Activated naive CD8-positive, alpha-beta T cell treated with anti-CD3 and anti-CD28 coated beads, Interleukin-2, amount 50 U/mL, for 16 hours (primary cell): ENCODE measurements around the gene SELENOI.
"Not testable (repeated sequence)": the region's sequence is repeated elsewhere in the genome, so short reads cannot be mapped to it uniquely, and the experiment has no call there.

Experiments used
- DNase-seq: peaks from one replicate; pipeline ENCODE4 v3.0.0-alpha.2; 2020; ENCODE audit warnings: low read depth, low spot score

SELENOI gene

GRCh38 chr2:26326514-26326913 lies 19.4 kb upstream of the SELENOI start:
- DNase-seq, result no peak

- no peak for DNase-seq
Observed at GRCh38 chr2:26327291-26328272, 18.4 kb upstream of the SELENOI start.

DNA sequence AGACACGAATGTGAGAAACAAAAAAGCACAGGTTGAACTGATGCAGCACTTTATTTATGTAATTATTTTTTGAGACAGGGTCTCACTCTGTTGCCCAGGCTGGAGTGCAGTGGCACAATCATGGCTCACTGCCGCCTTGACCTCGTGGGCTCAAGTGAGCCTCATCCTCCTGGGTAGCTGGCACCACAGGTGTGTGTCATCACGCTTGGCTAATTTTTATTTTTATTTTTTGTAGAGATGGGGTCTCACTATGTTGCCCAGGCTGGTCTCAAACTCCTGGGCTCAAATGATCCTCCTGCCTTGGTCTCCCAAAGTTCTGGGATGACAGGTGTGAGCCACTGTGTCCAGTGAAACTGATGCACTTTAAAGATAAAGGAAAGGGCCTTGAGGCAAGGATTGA lies 16.9 kb upstream of the SELENOI start:
- not testable (repeated sequence) for DNase-seq

- peak; percentile 59 for DNase-seq
Observed at GRCh38 chr2:26330114-26330549, 15.8 kb upstream of the SELENOI start.

DNA sequence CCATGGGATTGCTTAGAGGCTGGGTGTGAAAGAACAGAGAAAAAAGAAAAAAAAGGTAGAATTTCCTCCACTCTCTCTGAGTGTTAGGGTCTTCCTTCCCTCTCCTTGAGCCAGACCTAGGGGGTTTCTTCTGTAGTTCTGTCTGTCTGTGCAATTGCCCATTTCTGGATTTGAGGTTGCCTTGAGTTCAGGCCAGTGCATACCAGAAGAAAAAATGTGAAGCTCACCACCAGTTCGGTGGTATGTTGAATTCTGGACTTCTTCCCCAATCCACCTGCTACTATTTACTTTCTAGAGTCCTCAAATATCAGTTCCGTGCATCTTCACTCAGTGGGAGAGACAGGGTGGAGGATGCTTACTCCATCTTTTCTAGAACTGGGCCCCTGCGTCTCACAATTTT lies 15.3 kb upstream of the SELENOI start:
- no peak for DNase-seq

DNA sequence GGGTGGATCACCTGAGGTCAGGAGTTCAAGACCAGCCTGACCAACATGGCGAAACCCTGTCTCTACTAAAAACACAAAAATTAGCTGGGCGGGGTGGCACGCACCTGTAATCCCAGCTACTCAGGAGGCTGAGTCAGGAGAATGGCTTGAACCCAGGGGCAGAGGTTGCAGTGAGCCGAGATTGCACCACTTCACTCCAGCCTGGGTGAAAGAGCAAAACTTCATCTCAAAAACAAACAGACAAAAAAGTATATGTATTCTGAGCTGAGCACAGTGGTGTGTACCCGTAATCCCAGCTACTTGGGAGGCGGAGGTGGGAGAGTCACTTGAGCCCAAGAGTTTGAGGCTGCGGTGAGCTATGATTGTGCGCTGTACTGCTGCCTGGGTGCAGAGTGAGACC lies 14.6 kb upstream of the SELENOI start:
- DNase-seq, result not testable (repeated sequence)

- DNase-seq, result no peak
Observed at GRCh38 chr2:26333293-26333692, 12.7 kb upstream of the SELENOI start.

- no peak for DNase-seq
Observed at GRCh38 chr2:26335231-26335630, 10.7 kb upstream of the SELENOI start.

DNA sequence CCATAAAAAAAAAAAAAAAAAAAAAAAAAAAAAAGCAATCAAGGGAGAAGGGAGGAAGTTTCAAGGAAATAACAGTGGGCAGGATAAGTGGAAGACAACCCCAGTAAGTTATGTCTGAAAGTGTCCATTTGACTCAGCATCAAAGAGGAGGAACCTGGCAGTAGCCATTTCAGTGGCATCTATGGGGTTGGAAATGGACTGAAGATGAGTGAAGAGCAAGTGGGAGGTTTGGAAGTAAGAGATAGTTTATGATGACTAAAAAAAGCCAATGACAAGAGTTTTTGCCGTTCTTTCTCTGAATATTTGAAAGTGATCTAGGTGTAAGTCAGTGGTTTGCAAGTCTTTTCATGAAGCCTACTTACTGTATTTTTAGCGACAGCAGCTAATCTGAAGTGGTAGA lies 9.2 kb upstream of the SELENOI start:
- no peak for DNase-seq

DNA sequence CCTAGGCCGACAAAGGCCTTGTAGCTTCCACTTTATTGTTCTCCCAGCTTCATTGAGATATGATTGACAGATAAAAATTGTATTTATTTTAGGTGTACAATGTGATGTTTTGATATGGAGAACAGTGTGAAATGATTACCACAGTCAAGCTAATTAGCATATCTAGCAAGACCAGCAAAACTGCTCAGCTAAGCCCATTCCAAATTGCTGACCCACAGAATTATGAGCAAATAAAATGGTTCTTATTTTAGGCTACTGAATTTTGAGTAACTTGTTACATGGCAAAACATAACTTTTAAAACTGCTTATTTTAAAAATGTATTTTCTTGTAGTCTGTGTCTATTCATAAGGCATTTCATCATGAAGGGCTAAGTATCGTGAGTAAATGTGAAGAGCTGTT lies 8.6 kb upstream of the SELENOI start:
- no peak for DNase-seq

- DNase-seq, result no peak
Observed at GRCh38 chr2:26340831-26341230, 5.1 kb upstream of the SELENOI start.

GRCh38 chr2:26344581-26345282 lies 1.2 kb upstream of the SELENOI start:
- no peak for DNase-seq

DNA sequence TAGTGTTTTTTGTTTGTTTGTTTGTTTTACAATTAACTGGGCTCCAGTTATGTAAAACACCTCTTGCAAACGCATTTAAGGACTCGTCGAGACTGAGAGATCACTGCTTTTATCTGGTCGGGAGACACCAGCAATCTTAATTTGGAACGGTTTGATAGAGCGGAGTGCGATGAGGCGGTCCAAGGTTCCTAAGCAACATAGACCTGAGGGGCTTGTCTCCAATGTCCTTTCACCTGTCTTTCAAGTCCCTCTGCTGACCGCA lies 729 bp upstream of the SELENOI start:
- DNase-seq, result no peak

DNA sequence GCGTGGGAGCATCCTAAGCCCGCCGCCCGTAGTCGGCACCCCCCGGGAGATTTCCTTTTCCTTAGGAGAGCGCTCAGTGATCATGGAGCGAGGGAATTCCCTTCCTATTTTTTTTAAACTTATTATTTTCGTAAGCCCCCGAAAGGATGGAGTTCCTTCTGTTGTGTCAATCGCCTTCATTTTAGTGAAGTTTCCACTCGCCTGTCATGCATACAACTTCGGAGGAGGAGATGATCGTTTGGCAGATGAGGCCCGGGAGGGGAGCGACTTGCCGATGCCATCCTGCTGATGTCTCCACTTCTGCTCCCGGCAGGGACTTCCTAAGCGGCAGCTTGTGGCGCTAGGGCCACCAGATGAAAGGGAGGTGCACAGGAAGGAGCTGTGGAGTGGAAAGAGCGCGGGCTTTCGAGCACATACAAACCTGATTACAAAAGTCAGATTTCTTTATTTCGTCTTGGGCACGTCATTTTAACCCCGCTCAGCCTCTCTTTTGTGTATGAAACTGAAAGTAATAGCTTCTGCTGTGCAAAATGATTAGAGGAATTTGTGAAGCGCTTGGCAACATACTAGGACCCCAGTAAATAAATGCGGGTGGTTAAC lies 611 bp downstream of the SELENOI start, which contains the start of gene ADGRF3:
Gene ADGRF3 (minus strand): TSS at position 336 of the 600 bp plus-strand sequence. CDS start 555 bp downstream, outside the sequence.
- no peak for DNase-seq

DNA sequence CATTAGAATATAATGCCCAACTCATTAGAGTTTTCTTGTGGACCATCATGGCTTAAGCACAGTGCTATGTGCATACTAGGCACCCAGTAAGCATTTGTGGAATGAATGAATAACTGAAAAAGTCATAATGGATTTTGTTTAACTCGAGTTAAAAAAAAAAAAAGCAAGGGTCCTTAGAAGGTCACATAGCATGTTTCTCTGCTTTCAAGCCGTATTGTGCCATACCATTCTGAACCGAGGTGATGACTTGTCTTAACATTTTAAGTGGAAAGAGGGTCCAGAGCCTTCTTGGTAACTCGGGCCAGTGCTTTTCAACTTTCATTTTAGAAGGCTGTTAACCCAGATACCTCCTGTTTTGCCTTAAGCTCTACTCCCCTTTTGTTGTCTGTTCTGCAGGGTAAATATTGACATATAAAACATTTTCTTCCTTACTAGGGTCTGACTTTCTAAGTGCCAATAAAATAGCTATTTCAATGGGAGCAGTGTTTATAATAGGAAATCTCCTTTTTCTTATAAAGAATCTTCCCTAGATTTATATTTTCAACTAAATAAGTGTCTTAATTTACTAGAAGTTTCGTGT lies 1.4 kb downstream of the SELENOI start:
- no peak for DNase-seq

DNA sequence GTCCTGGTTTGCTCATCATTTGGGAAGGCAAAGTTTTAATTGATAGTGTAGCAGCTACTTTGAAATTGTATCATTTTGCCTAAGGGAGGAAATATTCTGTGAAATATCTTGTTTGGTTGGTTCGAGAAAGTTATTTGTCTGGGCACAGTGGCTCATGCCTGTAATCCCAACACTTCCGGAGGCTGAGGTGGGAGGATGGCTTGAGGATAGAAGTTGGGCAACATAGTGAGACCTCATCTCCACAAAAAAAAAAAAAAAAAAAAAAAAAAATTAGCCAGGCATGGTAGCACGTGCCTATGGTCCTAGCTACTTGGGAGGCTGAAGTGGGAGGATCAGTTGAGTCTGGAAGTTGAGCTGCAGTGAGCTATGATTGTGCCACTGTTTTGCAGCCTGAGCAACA lies 3.7 kb downstream of the SELENOI start:
- DNase-seq, result no peak

DNA sequence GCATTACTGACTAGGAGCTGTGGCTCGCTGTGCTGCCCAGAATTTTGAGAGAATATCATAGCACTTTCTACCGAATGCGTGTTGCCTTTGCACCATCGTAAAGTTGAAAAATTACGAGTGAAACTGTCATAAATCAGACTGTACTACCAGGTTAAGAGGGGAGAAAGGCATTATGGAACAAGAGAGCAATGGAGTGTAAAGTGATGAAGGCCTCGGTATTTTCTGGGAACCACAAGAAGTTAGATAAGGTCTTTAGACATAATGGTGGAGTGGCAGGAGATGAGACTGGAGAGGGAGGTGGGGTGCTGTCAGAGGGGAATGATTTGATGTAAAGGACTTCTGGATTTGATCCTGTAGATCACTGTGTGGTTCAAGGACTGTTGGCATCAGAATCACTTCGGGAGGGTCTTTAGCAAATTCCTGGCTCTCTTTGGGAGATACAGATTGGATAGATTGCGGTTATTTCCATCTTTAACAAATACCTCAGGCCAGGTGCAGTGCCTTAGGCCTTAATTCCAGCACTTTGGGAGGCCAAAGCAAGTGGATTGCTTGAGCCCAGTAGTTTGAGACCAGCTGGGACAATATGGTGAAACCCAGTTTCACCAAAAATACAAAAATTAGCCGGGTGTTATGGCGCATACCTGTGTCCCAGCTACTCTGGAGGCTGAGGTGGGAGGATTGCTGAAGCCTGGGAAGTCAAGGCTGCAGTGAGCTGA lies 5.6 kb downstream of the SELENOI start:
- no peak for DNase-seq

GRCh38 chr2:26352892-26353291 lies 6.9 kb downstream of the SELENOI start:
- no peak for DNase-seq

DNA sequence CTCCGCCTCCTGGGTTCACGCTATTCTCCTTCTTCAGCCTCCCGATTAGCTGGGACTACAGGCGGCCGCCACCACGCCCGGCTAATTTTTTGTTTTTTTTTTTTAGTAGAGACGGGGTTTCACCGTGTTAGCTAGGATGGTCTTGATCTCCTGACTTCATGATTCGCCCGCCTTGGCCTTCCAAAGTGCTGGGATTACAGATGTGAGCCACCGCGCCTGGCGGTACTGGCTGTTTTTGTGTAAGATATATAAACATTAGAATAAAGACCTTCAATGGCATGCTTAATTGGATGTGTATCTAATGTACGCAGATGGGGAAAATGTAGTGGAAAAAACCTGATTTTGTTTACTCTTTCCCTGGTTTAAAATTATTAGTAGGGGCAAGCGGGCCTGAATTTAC lies 8.5 kb downstream of the SELENOI start:
- DNase-seq, result not testable (repeated sequence)

DNA sequence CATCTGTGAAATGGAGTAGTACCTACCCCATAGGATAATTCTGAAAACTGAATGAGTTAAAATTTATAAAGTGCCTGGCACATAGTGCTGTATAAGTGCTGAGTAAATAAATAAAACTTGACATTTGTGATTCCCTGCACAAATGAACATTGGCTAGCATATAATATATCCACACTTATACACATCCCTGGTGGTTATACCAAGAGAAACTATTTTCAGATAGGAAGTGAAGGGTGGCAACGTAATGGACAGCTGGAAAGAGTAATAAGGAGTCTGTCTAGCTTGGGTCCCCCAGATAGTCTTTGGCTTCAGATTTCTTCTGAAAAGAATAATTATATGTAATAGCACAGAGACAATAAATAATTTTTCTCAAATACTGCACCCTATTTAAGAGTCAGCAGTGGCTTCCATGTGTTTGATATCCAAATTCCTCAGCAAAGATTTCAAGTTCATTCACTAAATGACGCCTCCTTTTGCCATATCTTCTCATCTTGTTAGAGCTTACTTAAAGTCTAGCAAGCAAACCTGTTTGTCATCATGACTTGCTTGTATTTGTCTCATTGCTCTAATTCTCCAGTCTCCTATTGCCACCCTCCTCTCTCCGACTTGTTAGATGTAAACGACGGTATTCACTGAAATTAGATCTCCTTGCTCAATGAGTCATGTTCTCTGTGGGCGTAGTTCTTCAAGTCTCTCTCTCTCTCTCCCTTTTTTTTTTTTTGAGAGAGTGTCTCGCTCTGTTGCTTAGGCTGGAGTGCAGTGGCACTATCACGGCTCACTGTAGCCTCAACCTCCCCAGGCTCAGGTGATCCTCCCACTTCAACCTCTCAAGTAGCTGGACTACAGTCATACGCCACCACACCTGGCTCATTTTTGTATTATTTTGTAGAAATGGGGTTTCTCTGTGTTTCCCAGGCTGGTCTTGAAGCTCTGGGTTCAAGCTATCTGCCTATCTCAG lies 9.4 kb downstream of the SELENOI start:
- DNase-seq, result no peak
